Neural progenitor cell (in vitro differentiated cells): Measurements from ENCODE around the gene NAA16. TPM values are rescaled to one million over a fixed set of nuclear protein-coding genes. Genes with fewer than 3 reads are reported as not detected.

Source experiments
- DNase-seq: peaks from one replicate; pipeline ENCODE4 v3.0.0-alpha.2; 2016; ENCODE audit warnings: low spot score
- H2AFZ ChIP-seq: fragments of 200-600 bp; sonication (generic); replicated peaks from 2 replicates; pipeline ENCODE4 v1.6.1; 2016; ENCODE audit warnings: antibody characterized with exemption
- H3F3A ChIP-seq: fragments of 200-600 bp; sonication (generic); 2 replicates; pipeline ENCODE4 v1.6.1; 2016; ENCODE audit warnings: antibody characterized with exemption, low read depth
- H3K27ac ChIP-seq: fragments of 200-600 bp; sonication (generic); 2 replicates; pipeline ENCODE4 v1.5.1; 2016; ENCODE audit warnings: mild to moderate bottlenecking
- H3K27me3 ChIP-seq: fragments of 200-600 bp; sonication (generic); 2 replicates; pipeline ENCODE4 v1.6.1; 2016; ENCODE audit warnings: mild to moderate bottlenecking, moderate library complexity
- H3K36me3 ChIP-seq: fragments of 200-600 bp; sonication (generic); 2 replicates; pipeline ENCODE4 v1.5.1; 2016
- H3K4me1 ChIP-seq: fragments of 200-600 bp; sonication (generic); 2 replicates; pipeline ENCODE4 v1.6.1; 2016; ENCODE audit warnings: mixed run types
- H3K4me2 ChIP-seq: fragments of 200-600 bp; sonication (generic); 2 replicates; pipeline ENCODE4 v1.6.1; 2016
- H3K4me3 ChIP-seq: fragments of 200-600 bp; sonication (generic); 2 replicates; pipeline ENCODE4 v1.5.1; 2016
- H3K79me2 ChIP-seq: fragments of 200-600 bp; sonication (generic); 2 replicates; pipeline ENCODE4 v1.6.1; 2016; ENCODE audit warnings: low read depth
- H3K9ac ChIP-seq: fragments of 200-600 bp; sonication (generic); 2 replicates; pipeline ENCODE4 v1.6.1; 2016
- H3K9me3 ChIP-seq: fragments of 200-600 bp; sonication (generic); 2 replicates; pipeline ENCODE4 v1.5.1; 2016; ENCODE audit warnings: low read depth
- H4K20me1 ChIP-seq: fragments of 200-600 bp; sonication (generic); 2 replicates; pipeline ENCODE4 v1.6.1; 2016; ENCODE audit warnings: low read depth
- H3K27ac Mint-ChIP-seq: 3 replicates; pipeline ENCODE4 v1.8.0; 2021; ENCODE audit warnings: mixed read lengths
- H3K27me3 Mint-ChIP-seq: 2 replicates; pipeline ENCODE4 v1.8.0; 2022; ENCODE audit warnings: low read depth, mild to moderate bottlenecking, inconsistent platforms, moderate library complexity, mixed read lengths; ENCODE audit not compliant: insufficient read depth
- H3K36me3 Mint-ChIP-seq: 3 replicates; pipeline ENCODE4 v1.8.0; 2021; ENCODE audit warnings: mixed read lengths
- H3K4me1 Mint-ChIP-seq: 3 replicates; pipeline ENCODE4 v1.8.0; 2021; ENCODE audit warnings: mixed read lengths
- H3K4me3 Mint-ChIP-seq: 3 replicates; pipeline ENCODE4 v1.8.0; 2021; ENCODE audit warnings: mild to moderate bottlenecking, moderate library complexity, mixed read lengths
- H3K9me3 Mint-ChIP-seq: 3 replicates; pipeline ENCODE4 v1.8.0; 2020; ENCODE audit warnings: mixed read lengths
- CTCF ChIP-seq: fragments of 200-600 bp; sonication (generic); IDR thresholded peaks from 2 replicates; pipeline ENCODE4 v1.5.1; 2017; ENCODE audit warnings: antibody characterized with exemption, mild to moderate bottlenecking
- EZH2 ChIP-seq: fragments of 200-600 bp; sonication (generic); IDR thresholded peaks from 2 replicates; pipeline ENCODE4 v1.6.1; 2017; ENCODE audit warnings: antibody characterized with exemption, mild to moderate bottlenecking, moderate library complexity
- EZH2phosphoT487 ChIP-seq: fragments of 200-600 bp; sonication (generic); IDR thresholded peaks from 2 replicates; pipeline ENCODE4 v1.6.1; 2017; ENCODE audit warnings: antibody characterized with exemption
- total RNA-seq: library from RNA; depleted of rRNA; stranded (reverse); fragments of >200 nt; gene quantifications from 2 replicates; pipeline ENCODE4 v1.2.3, GENCODE V29; 2015; ENCODE audit warnings: low replicate concordance

NAA16 gene
- total RNA-seq, 1 donor from 2014 or later, result 45.3 TPM

GRCh38 chr13:41326661-41327060, 15.6 kb downstream of the NAA16 start:
- no peak overlapping the region for H3K27ac ChIP-seq
- H3K4me1 ChIP-seq, result no peaks in the 10 kb centered on the region
- peaks cover 29% of the 10 kb centered on the region for H3K36me3 ChIP-seq

GRCh38 chr13:41327994-41328790, 17.1 kb downstream of the NAA16 start:
- no peaks in the 10 kb centered on the region for H3F3A ChIP-seq
- TF ChIP-seq CTCF, result no peak
- no peak for TF ChIP-seq EZH2phosphoT487
- no peak for TF ChIP-seq EZH2
- H4K20me1 ChIP-seq, result peaks cover 29% of the 10 kb centered on the region
- no peak for DNase-seq
- no peak overlapping the region for H3K4me2 ChIP-seq
- H3K4me1 Mint-ChIP-seq, result peaks cover 9% of the 10 kb centered on the region
- H3K27me3 ChIP-seq, result no peaks in the 10 kb centered on the region
- no peak overlapping the region for H3K27ac Mint-ChIP-seq
- H3K9me3 ChIP-seq, result no peaks in the 10 kb centered on the region
- H3K9me3 Mint-ChIP-seq, result no peaks in the 10 kb centered on the region
- H3K4me1 ChIP-seq, result no peaks in the 10 kb centered on the region
- H3K4me3 Mint-ChIP-seq, result no peak overlapping the region
- H3K36me3 ChIP-seq, result peaks cover 23% of the 10 kb centered on the region
- H3K27ac ChIP-seq, result no peak overlapping the region
- no peak overlapping the region for H3K9ac ChIP-seq
- H3K27me3 Mint-ChIP-seq, result no peaks in the 10 kb centered on the region
- H3K79me2 ChIP-seq, result peaks cover 58% of the 10 kb centered on the region
- H2AFZ ChIP-seq, result no peak overlapping the region
- peaks cover 11% of the 10 kb centered on the region for H3K36me3 Mint-ChIP-seq
- H3K4me3 ChIP-seq, result no peak overlapping the region

More at GRCh38 chr13:41326661-41327060, 15.6 kb downstream of the NAA16 start:
- no peak overlapping the region for H3K4me3 Mint-ChIP-seq
- peaks cover 57% of the 10 kb centered on the region for H3K79me2 ChIP-seq
- DNase-seq, result no peak
- peaks cover 32% of the 10 kb centered on the region for H4K20me1 ChIP-seq
- no peaks in the 10 kb centered on the region for H3K9me3 ChIP-seq
- no peaks in the 10 kb centered on the region for H3F3A ChIP-seq
- H3K9ac ChIP-seq, result no peak overlapping the region
- no peak for TF ChIP-seq CTCF
- TF ChIP-seq EZH2, result no peak
- TF ChIP-seq EZH2phosphoT487, result no peak
- H3K9me3 Mint-ChIP-seq, result no peaks in the 10 kb centered on the region
- H3K27ac Mint-ChIP-seq, result no peak overlapping the region
- H2AFZ ChIP-seq, result no peak overlapping the region
- H3K27me3 Mint-ChIP-seq, result no peaks in the 10 kb centered on the region
- no peak overlapping the region for H3K4me2 ChIP-seq
- peaks cover 22% of the 10 kb centered on the region for H3K36me3 Mint-ChIP-seq
- no peaks in the 10 kb centered on the region for H3K27me3 ChIP-seq
- H3K4me3 ChIP-seq, result no peak overlapping the region
- peaks cover 9% of the 10 kb centered on the region for H3K4me1 Mint-ChIP-seq

GRCh38 chr13:41332829-41333228, 21.8 kb downstream of the NAA16 start:
- H3K4me1 Mint-ChIP-seq, result peaks cover 5% of the 10 kb centered on the region
- H3K36me3 Mint-ChIP-seq, result peaks cover 11% of the 10 kb centered on the region
- Histone ChIP-seq H3K79me2 (peaks cover 80% of the 10 kb centered on the region), H3K27ac (no peak overlapping the region), H3K4me2 (no peak overlapping the region), H3K36me3 (peaks cover 23% of the 10 kb centered on the region), H3K4me1 (no peaks in the 10 kb centered on the region), H3K9me3 (no peaks in the 10 kb centered on the region), H3F3A (no peaks in the 10 kb centered on the region), H3K9ac (no peak overlapping the region), H2AFZ (no peak overlapping the region), H3K4me3 (no peak overlapping the region), H4K20me1 (peaks cover 29% of the 10 kb centered on the region), H3K27me3 (no peaks in the 10 kb centered on the region)
- H3K27me3 Mint-ChIP-seq, result no peaks in the 10 kb centered on the region
- no peak overlapping the region for H3K27ac Mint-ChIP-seq
- H3K9me3 Mint-ChIP-seq, result no peaks in the 10 kb centered on the region
- no peak overlapping the region for H3K4me3 Mint-ChIP-seq
- no peak for DNase-seq
- TF ChIP-seq CTCF (no peak), EZH2 (no peak), EZH2phosphoT487 (no peak)
